ENCODE data around the gene LGR6.

The LGR6 gene

DNA sequence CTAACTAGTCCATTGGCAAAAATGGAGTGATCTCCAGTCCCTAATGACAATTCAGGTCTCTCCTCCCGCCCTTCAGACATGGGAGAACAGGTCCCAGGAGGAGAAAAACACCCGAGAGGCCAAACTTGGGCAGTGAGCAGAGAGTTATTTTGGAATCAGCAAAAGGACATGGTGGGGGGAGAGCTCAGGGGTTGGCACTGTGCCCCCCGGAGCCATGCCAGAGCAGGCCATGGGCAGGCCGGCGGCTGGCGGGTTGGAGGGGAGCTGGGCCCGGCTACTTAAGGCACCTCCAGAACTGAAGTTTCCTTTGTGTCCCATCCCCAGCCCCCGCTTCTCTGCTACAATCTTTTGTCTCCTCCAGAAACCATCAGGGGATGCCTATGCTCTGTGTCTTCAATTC lies 7.1 kb downstream of the LGR6 start:
- no peak for DNase-seq (ENCODE audit: low read depth)

DNA sequence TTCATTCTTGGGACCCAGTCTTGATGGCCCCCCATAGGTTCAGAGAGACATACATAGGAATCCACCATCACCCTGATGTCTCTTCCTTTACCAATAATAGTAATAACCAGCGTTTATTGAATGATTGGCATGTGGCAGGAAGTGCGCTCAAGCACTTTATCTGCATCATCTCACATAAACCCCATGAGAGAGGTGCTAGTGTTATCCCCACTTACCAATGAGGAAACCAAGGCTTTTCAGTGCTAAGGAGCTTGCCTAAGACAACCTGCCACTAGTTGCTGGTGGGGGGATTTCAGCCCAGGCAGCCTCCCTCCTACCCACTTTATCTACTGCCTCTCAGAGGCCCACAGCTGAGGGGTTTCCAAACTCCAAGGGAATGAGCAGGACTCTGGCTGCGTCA lies 7.7 kb downstream of the LGR6 start:
- DNase-seq (ENCODE audit: low read depth): no peak

DNA sequence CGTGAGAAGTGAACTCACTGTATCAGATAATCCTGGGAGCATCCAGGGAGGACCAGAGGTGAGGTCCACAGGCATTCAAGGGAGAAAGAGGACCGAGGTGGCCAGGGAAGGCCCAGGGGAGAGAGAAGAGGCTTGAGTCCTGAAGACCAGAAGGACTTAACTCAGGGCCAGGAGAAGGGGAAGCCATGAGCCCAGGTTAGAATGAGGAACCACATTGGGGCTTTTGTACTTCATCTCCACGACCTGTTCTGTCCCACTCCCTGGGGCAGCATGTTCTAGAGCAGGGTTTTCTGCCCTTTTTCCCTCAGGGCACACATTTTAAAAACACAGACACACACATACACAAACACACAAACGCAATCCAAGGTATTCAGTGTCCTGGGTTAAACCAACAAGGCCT lies 8.4 kb downstream of the LGR6 start:
- DNase-seq (ENCODE audit: low read depth): no peak

DNA sequence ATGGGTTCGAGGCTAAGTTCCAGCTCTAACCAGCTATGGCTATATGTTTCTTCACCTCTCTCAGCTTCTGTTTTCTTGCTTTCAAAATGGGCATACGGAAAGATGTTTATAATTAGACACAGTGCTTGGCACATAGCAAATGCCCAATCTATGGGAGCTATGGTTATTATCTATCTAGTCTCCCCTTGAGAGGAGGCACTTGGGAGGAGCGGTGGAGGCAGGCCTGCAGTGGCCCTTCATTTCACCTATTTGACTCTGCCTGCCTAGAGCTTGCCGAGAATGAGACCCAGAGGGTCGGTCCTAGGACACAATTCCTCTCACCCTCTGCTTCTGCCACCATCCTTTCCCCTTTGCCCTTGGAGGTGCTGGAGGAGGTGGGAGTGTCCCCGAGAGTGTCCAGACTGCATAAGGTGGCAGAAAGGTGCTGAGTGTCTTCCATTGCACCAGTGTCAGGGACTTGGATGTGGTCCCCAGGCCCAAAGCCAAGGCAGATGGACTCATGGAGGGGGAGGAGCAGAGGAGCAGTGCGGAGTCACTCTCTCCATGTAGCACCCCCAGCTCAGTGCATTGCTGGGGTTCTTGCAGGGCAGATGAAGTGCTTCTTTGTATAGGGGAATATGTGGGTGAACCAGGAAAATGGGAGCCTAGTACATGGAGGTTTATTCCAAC lies 9.0 kb downstream of the LGR6 start:
- no peak for DNase-seq (ENCODE audit: low read depth)

DNA sequence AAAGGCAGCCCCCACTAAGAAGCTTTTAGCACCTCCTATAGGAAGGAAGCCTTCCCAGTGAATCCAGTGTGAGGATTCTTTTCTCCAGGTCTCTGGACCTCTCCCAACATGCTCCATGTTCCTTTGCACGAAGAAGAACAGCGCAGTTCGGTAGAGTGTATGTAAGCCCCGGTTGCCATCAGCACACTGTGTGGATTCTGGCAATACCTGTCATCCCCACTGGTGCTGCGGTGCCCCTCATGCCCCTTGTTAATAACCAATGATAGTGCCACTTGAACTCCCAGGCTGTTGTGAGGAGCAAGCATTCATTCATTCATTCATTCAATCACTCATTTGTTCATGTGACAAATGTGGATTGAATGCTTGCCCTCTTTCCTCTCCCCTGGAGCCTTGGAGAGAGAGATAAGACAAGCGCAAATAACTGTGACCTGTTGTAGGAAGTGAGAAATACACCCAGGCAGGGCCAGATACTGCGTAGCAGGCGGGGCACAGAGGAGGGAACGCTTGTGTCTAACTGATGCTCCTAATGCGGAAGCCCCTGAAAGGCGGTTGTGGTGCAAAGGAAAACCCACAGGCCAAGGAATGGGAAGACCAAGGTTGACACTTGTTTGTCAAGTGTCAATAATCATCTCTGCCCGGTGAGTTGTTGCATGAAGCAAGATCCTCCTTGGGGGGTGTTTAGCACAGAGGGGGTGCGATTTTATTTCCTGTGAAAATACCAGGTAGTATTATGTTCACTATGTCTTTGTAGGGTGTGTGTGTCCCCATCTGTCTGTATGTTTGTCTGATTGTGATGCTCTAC lies 9.8 kb downstream of the LGR6 start:
- DNase-seq (ENCODE audit: low read depth): peak; percentile 12

DNA sequence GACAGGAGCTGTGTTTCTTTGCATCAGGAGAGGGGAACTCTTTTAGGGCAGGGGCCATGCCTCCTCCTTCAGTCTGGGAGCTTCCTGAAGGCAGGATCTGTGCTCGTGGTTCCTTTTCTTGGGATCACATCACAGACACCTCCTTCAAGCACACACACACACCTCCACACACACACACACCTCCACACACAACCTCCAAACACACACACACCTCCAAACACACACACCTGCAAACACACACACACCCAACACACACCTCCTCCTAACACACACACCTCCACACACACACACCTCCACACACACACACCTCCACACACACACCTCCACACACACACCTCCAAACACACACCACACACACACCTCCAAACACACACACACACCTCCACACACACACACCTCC lies 10.5 kb downstream of the LGR6 start:
- no peak for DNase-seq (ENCODE audit: low read depth)

DNA sequence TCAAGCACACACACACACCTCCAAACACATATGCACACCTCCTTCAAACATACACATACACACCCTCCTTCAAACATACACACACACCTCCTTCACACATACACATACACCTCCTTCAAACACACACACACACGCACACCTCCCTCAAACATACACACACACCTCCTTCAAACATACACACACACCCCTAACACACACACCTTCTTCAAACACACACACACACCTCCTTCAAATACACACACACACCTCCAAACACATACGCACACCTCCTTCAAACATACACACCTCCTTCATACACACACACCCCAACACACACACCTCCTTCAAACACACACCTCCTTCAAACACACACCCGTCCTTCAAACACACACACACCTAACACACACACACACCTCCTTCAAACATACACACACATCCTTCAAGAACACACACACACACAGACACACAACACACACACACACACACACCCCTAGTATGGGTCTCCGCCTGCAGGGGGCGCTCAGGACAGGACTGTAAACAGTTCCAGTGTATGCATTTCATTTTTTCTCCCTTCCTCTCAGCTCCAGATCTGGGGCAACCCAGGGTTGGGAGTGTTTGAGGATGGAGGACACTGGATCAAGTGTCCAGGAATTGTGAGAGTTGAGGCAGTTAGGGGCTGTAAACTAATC lies 12.1 kb downstream of the LGR6 start:
- no peak for DNase-seq (ENCODE audit: low read depth)

DNA sequence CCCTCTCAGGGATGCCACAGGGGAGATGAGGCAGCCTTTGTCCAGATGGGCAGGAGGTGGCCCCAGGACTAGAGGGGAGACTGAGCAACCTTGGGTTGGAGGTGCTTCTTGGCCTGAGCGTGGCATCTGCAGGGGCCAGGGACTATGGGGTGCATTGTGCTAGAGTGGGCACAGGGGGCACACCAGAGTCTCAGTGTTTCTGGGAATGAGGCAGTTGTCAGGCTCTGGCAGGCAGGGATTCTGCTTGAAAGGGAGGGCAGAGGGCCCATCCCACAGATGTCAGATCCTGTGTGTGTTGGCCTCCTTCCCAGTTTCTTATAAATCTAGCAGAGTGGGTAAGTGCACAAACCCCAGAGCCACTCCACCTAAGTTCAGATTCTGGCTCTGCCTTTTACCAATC lies 13.7 kb downstream of the LGR6 start:
- no peak for DNase-seq (ENCODE audit: low read depth)

DNA sequence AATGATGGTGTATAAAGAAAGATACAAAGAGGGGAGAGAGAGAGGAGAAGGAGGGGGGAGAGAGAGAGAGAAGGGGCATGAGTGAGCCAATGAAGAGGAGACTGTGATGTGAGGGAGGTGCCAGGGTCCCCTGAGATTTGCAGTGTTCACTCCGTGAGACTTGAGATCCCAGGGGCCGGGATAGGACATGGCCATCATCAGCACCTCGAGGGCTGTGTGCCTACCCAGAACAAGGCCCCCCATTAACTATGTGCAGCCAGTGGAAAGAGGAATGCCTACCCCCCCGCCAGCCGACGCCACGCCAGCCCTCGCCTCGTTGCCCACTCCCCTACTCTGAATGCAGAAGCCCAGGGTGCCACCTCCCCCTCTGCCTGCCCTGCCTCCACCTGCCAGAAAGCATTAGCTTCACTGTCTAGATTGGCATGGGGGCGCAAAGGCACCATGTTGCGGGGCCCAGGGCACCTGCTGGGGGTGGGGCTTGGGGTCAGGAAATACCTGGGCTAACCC lies 14.8 kb downstream of the LGR6 start:
- no peak for DNase-seq (ENCODE audit: low read depth)

DNA sequence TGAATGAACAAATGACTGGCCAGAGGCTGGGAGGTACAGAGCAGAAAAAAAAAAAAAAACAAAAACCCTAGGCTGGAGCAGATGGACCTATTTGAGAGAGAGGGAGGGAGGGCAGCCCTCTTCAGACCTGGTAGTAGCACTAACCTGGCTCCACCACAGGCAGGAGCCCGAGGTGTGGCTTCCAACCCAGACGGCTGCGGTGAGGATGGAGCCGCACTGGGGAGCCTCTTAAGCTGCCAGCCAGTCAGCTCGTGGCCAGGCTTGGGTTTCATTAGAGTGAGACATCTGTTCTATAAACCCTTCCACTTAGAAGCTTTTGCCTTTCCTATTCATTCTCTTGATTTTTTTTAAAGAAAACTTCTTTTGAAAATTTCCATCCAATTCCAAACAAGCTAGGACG lies 16.8 kb downstream of the LGR6 start:
- no peak for DNase-seq (ENCODE audit: low read depth)

DNA sequence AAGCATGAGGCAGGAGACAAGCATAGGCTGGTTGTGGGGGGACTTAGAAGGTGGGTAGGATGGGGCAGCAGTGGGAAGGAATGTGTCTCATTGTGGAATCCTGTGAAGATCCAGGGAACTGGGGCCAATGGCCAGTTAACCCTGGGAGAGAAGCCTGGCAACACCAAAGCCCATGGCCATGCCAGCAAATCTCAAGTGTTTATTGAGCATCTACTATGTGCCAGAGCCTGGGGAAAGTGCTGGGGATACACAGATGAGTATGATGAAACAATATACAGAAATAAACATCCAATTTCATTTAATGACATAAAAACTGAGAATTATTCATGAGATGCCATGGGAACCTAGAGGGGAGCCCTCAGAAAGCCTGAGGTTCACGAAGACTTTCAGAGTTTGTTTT lies 17.4 kb downstream of the LGR6 start:
- no peak for DNase-seq (ENCODE audit: low read depth)

DNA sequence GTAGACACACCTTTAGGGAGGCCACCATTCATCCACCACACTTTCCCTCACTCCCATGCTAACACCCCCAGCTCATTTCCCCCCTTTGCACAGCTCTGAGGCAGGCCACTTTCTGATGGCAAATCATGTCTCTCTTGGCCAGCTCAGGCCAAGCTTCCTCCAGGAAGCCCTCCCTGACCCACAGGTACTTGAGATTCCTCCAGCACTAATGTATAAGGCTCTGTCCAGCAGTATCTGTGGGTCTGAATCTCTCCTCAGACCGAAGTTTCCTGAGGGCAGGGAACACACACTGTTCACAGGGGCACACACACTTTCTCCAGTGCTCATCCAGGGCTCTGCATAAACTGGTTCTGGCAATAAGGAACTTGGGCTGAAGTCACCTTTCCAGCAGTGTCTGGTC lies 19.2 kb downstream of the LGR6 start:
- DNase-seq (ENCODE audit: low read depth): no peak

DNA sequence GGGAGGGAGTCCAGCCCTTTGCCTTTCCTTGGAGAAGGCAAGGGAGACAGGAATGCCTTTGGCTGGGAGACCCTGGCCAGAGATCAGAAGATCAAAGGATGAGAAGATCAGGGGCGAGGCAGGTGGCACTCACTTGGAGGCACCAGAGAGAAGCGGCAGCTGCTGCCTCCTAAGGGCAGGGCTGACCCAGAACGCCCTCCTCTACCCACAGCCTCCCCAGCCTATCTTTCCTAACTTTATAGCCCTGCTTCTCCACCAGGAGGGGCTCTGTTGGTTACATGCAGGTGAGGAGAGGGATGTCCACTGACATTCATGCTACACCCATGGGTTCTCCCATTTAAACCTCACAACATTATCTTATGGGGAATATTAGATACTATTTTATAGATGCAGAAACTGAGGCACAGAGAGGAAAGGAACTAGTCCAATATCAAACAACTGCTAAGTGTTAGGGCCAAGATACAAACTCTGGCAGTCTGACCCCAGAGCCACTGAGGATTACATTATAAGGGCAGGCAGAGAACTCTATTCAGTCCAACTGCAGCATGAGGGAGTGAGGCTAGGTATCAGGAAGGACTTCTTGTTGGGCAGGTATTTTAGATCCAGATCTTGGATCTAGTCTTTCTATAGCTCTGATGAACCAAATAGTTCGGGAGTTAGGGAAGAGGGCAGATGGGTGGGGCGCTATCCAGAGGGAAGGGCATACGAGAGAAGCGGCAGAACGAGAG lies 19.9 kb downstream of the LGR6 start:
- DNase-seq (ENCODE audit: low read depth): no peak

DNA sequence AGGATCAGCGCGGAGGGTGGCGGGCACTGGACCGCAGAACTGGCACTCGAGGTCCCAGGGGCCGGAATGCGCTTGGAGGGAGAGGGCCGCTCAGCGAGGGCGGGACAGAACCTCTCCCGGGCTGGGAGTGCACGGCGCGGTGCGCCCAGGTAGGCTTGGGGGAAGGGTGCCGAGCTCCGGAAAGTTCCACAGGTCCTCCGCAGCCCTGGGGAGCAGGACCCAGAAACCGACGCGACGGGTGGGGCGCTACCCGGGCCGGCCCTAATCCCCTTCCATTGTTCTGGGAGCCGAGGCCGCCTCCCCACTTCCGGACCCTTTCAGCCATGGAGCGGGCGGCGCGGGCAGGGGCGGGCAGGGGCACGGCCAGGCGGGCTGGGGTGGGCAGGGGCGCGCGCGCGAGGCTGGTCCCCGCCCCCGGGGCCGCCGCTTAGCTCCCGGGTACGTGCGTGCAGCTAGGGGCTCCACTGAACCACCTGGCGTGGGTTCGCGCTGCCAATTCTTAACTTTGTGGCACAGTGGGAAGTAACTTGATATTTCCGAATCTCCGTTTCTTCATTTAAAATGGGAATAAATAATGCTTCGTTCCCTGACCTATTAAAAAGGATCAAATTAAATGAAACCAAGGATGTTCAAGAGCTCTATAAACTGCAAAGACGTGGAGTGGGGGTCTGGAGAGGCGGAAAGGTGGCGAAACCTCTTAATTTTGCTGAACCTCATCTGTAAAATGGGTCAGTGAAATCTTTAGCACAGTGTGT lies 20.7 kb downstream of the LGR6 start:
- no peak for DNase-seq (ENCODE audit: low read depth)

DNA sequence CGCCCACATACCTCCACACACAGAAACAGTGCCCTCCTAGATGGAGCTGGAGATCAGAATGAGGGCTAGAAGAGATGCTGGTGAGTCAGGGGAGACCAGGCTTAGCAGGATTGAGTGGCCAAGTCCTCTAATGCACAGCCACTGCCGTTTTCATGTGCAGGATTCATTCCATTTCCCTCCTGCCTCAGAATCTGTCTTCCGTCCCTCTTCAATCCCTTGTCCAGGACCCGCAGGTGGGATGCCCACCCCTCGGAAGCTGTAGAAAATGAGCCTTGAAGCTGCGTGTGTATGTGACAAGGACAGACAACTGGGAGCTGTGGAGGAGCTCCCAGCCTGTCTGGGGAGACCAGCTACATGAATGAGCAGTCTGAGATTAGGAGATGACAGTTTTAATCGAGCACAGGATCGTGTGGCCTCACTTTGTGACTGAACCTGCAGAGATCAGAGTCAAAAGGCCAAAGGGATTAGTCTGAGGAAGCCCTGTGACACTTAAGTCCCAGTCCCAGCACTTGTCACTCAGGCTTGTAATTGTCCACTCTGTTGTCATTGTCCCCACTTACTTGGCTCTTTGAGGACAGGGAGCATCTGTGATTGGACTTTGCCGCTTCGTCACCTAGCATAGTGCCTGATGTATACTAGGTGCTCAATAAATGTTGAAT lies 22.0 kb downstream of the LGR6 start:
- no peak for DNase-seq (ENCODE audit: low read depth)

DNA sequence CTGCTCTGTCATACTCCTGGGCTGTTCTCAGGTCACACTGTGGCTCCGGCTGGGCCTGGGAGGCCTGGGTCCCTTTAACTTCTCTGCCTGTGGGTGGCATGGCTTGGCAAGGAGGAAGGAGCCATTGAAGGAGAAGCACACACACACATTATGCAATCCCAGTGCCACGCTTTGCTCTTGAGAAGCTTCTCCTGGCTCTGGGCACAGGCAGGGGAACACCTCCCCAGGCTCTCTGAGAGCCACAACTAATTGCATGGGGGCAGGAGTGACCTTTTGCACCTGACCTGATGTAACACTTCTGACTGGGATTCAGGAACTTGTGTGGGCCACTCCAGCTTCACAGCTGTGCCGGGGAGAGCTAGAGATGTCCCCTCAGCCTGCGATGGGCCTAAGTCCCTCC lies 23.1 kb downstream of the LGR6 start:
- no peak for DNase-seq (ENCODE audit: low read depth)

DNA sequence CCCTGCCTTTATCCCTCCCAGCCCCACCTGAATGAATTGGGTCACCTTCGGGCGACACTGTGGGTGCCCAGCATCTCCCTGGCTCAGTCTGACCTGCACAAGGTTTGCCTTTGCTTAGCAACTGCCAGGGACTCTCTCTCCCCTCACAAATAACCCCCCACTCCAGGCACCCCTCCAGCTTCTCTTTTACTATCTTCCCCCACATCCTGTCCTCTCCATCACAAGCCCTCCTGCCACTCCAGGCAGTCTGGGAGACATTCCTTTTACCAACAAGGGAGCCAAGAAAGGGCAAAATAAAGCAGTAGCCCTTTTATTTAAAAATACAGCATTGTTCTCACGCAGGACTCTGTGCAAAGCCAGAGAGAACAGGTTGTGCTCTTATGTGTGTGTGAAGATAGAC lies 23.9 kb downstream of the LGR6 start:
- DNase-seq (ENCODE audit: low read depth): no peak

DNA sequence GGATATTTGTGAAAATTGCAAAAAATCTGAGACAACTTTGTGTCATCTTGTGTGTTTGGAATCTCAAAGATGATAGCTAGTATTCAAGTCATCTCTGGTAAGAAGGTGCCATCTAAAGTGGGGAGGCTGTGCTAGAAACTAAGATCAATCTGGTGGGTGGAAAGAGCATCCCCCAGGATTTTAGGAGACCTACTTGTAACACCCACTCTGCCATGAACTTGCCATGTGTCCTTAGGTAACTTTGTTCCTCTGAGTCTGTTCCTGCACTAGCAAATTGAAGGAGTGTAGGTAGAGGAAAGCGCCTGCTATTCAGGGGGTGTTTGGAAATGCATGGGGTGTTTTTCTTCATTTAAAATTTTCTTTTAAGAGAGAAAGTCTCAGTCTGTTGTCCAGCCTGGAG lies 24.4 kb downstream of the LGR6 start:
- DNase-seq (ENCODE audit: low read depth): no peak

DNA sequence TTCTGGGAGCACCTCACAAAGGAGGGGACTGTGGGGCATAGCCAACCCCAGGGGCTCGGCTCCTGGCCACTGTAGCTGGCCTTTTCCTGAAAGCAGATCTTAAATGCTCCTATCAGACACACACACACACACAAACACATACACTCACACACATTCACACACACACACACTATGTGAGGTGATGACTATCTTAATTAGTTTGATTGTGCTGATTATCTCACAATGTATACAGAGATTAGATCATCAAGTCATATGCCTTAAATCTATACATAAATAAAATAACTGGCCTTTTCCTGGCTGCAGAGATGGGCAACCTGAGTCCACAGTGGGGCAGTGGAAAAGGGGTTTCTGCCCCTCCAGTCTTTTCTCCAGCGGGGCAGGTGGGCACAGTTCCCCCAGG lies 27.1 kb downstream of the LGR6 start:
- no peak for DNase-seq (ENCODE audit: low read depth)

DNA sequence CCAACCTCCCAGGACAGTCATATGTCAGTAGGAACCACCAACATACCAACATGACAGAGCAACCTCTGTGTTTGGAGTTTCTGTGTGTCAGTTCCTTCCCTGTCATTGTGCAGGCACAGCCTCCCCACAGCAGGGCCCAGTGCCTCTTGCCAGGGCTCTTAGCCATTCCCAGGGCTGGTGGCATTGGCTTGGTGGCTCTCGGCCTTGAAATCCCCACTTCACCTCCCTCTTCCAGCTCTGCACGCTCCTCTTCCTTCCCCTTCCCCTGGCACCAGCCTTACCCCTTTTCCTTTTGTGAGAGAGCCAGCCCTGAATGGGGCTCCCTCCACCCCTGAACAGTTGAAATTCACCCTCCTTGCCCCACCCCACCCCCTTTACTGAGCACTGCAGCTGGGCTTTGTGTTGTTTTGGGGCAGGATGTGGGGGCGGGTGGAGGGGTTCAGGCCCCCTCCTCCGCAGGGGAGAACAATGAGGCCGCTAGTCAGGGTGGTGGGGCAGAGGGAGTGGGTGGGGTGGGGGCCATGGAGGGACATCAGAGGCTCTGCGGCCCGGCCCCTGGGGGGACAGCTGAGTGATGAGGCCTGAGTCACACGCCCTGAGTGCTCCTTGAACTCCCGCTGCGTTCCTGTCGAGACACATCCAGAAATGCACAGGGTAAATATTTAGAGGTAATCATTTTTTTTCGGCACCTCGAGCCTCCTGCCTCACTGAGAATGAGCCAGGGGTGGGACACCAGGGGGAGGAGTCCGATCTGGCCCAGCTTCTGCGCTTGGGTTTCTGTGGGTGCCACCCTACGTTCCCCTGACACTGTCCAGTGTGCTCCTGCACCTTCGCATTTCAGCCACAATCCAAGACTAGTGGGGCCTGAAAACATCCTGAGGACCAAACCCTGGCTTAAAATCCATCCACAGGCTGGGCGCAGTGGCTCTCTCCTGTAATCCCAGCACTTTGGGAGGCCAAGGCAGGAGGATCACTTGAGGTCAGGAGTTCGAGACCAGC lies 28.6 kb downstream of the LGR6 start:
- no peak for DNase-seq (ENCODE audit: low read depth)

All from stimulated activated CD8-positive, alpha-beta memory T cell treated with anti-CD3 and anti-CD28 coated beads, Interleukin-12 subunit alpha, Interleukin-12 subunit beta, amount 100 ng/mL, for 4 hours (primary cell).